AG09309 (cell line): Measurements from ENCODE around the gene DUSP2.

ENCODE experiments used
- DNase-seq: peaks from one replicate; pipeline ENCODE4 v3.0.0-alpha.2; 2010; ENCODE audit warnings: low read depth
- H3K4me3 ChIP-seq: 2 replicates; pipeline ENCODE4 v1.5.1; 2011; ENCODE audit warnings: mild to moderate bottlenecking, low read depth, low read length, moderate library complexity; ENCODE audit not compliant: control insufficient read depth
- TF ChIP-seq, protein P1 (sequence below): IDR thresholded peaks from 2 replicates; pipeline ENCODE4 v1.5.1; 2011; ENCODE audit warnings: mild to moderate bottlenecking, low read depth, low read length, inconsistent platforms; ENCODE audit not compliant: insufficient read depth, control insufficient read depth; ENCODE audit errors: missing control alignments

The DUSP2 gene

DNA sequence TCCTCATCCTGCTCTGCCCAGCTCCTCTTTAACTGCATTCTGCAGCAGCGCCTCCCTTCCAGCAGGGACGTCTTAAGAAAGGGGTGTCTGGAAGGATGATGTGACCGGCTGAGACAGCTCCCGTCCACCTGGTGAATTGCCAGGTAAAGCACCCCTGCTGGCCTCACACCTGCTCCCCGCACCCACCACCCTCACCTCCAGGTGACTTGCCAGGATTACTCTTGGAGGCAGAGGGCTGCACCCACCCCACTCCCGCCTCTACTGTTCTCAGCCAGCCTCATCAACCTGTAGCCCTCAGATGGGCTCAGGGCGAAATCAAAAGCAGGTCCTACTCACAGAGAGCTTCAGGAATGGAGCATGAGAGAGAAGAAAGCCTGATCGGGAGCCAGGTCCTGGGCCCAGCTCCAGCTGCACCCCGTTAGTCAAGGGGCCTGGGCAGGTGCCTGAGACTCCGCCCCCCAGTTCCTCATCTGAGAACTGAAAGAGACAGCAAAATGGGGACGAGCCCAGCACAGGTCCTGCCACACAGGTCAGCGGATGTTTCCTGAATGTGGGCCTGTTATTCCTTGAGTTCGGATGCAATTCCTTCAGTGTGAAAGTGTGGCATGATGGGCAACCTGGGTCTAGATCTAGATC, 34.5 kb downstream of the DUSP2 start:
- no peak overlapping the region for H3K4me3 ChIP-seq
- TF ChIP-seq, protein P1, sequence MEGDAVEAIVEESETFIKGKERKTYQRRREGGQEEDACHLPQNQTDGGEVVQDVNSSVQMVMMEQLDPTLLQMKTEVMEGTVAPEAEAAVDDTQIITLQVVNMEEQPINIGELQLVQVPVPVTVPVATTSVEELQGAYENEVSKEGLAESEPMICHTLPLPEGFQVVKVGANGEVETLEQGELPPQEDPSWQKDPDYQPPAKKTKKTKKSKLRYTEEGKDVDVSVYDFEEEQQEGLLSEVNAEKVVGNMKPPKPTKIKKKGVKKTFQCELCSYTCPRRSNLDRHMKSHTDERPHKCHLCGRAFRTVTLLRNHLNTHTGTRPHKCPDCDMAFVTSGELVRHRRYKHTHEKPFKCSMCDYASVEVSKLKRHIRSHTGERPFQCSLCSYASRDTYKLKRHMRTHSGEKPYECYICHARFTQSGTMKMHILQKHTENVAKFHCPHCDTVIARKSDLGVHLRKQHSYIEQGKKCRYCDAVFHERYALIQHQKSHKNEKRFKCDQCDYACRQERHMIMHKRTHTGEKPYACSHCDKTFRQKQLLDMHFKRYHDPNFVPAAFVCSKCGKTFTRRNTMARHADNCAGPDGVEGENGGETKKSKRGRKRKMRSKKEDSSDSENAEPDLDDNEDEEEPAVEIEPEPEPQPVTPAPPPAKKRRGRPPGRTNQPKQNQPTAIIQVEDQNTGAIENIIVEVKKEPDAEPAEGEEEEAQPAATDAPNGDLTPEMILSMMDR: no peak
- no peak for DNase-seq

DNA sequence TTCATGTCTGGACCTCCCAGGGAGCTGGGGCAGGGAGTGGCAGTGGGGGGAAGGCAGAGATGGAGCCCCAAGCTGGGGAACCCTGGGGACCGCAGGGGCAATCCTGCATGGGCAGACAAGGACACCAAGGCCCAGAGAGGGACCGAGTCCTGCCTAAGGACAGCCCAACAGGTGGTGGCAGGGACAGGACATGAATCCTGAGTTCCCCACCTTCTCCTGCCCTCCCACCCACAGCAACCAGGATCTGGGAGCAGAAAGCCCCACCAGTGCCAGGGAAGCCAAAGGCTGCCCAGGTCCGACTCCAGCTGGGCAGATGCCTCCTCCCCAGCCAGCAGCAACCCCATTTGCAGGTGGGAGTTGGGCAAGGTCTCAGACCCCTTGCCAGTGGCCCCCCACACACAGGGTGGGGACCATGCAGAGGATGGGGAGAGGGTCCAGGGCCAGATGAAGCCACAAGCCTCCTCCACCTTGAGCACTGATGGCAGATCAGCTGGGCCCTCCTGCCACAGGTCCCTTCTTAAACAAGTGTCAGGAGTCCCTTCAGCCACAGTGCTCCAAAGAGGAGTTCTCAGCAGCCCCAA, 35.2 kb downstream of the DUSP2 start:
- no peak overlapping the region for H3K4me3 ChIP-seq
- TF ChIP-seq, protein P1: no peak
- no peak for DNase-seq

DNA sequence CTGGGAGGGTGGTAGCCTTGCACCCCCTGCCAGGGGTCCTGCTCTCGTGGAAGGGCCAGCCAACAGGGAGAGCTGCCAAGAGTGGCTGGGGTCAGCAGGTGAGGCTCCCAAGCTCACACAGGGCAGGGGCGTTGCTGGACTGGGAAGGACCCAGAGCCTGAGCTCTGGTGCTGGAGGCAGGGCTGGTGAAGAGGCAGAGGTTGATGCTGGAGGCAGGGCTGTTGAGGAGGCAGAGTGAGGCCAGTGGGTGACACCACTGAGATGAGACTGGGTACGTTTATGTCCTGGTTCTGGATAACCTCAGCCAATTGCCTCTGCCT, 35.9 kb downstream of the DUSP2 start:
- TF ChIP-seq, protein P1: no peak
- no peak overlapping the region for H3K4me3 ChIP-seq
- no peak for DNase-seq

DNA sequence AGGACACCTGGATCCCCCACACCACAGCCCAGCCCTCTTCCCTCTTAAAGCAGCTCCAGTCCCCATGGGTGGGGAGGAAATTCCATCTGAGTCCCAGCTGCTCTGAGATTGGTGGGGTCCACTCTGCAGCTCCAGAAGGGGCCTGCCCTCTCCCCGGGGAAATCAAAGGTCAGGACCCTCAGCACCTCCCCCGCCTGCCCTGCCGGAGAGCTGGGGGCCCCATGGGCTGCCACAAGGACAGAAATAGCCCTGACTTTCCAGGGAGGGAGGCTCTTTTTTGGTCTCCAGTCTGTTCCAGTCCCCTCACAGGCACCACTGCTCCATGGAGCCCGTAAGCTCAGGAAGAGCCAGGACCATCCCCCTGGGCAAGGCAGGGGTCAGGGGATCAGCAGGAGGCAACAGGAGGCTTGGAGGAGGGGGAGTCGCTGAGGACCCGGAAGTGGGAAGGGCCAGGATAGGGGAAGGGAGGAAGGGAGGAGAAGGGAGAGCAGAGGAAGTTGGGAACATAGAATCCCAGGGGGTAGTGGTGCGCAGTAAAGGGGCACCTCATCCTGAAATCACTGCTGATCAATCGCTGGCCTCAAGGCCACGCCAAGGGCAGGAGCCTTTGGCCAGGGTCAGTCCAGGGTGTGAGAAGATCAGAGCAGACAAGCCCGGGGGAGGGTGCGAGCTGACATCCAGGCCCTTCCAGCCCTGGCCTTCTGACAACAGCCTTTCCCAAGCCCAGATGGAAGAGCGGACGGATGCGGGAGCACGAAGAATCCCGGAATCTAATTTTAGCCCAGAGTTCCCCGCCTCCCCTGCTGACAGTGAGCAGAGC, 36.5 kb downstream of the DUSP2 start:
- DNase-seq: no peak
- H3K4me3 ChIP-seq: no peak overlapping the region

DNA sequence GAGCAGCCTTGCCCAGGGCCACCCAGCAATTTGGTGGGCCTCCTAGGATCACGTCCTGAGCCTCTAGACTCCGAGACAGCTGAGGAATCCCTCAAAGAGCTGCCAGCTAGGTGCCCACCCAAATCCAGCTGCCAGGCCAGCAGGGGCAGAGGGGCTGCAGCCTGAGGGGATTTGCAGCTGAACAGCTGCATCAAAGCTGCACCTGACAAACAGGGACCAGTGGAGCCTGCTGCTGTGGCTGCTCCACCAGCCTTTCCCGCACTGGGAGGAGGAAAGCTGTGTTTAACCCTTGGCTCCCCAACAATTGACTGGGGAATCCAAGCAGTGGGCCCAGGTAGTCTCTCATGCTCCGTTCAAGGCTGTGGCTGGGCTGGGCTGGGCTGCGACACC, 37.1 kb downstream of the DUSP2 start:
- TF ChIP-seq, protein P1: no peak
- DNase-seq: no peak
- H3K4me3 ChIP-seq: no peak overlapping the region

More for the DNA sequence above, 36.5 kb downstream of the DUSP2 start:
- TF ChIP-seq, protein P1: no peak

DNA sequence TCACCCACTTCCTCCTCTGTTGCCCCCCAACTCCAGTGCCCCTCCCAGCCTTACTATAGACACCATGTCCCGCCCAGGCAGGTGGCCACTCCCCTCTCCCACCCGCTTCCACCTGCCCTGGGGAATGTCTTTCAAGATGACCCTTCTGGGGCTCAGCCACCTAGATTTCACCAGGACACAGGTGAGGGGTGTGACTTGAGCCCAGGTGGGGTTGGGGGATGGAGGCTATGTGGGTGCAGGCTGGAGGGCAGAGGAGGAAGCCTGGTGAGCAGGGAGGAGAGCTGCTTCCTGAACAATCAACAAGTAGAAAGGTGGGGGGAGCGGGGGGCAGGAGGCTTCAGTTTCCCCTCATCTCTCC, 37.6 kb downstream of the DUSP2 start:
- no peak overlapping the region for H3K4me3 ChIP-seq
- no peak for DNase-seq
- TF ChIP-seq, protein P1: no peak
